Measurements from ENCODE around the gene RARS2.

RARS2 gene

DNA sequence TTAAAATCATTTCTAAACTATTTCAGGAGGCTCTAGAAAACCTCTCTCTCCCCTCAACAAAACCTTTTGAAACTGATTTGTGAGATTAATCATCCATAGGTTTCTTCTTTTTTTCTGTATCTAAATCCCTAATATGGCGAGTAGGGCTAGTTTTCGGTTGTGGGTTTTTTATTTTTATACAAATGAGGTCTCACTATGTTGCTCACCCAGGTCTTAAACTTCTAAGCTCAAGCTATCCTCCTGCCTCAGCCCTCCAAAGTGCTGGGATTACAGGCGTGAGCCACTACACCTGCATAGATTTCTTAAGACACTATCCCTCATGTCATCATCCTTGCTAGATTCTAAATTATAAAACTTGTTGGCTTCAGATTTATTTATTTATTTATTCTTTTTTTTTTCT, 44.1 kb upstream of the RARS2 start:
- Histone ChIP-seq H3K4me1 (ENCODE audit: control insufficient read depth in 2 of 2, insufficient read depth in 1 of 2, low read depth in 1 of 2, low read length in 2 of 2) (no peaks in the 10 kb centered on the region), H2BK5ac (ENCODE audit: low read length) (no peak overlapping the region), H2BK120ac (ENCODE audit: low read depth, low read length) (no peak overlapping the region), H3K36me3 (replicated peaks in 1 of 2; ENCODE audit: control insufficient read depth in 2 of 2, insufficient read depth in 2 of 2, low read length in 2 of 2) (peaks cover 5 to 85% of the 10 kb centered on the region in 2 donors), H3K9me3 (replicated peaks in 1 of 2; ENCODE audit: control insufficient read depth in 2 of 2, insufficient read depth in 1 of 2, low read depth in 1 of 2, low read length in 2 of 2) (no peaks in the 10 kb centered on the region), H4K91ac (ENCODE audit: low read depth, low read length, poor library complexity) (no peak overlapping the region), H3K4me3 (ENCODE audit: low read length in 2 of 2) (no peak overlapping the region), H3K14ac (ENCODE audit: low read length) (no peak overlapping the region), H2AFZ (ENCODE audit: low read length) (no peak overlapping the region), H2BK15ac (ENCODE audit: low read length) (no peak overlapping the region), H3K9ac (ENCODE audit: low read depth, low read length, poor library complexity) (no peak overlapping the region), H3K27ac (replicated peaks; ENCODE audit: low read length) (no peak overlapping the region), H3K79me1 (ENCODE audit: low read depth, low read length) (no peaks in the 10 kb centered on the region), H3K4me2 (ENCODE audit: insufficient read depth, low read length, poor library complexity, severe bottlenecking) (no peak overlapping the region), H4K8ac (ENCODE audit: low read depth, low read length) (no peak overlapping the region), H2BK12ac (ENCODE audit: low read length) (no peak overlapping the region), H3K23ac (ENCODE audit: low read depth, low read length, poor library complexity) (no peak overlapping the region), H3K18ac (ENCODE audit: low read length) (no peak overlapping the region), H2AK5ac (ENCODE audit: low read depth, low read length) (no peak overlapping the region), H3K27me3 (ENCODE audit: control insufficient read depth in 3 of 3, insufficient read depth in 3 of 3, low read depth in 1 of 3, low read length in 3 of 3) (no peaks in the 10 kb centered on the region), H3K4ac (ENCODE audit: low read length) (no peak overlapping the region)
- DNase-seq (ENCODE audit: low spot score), result no peak
- WGBS, 2 donors (ENCODE audit: extremely low coverage in 2 of 2, insufficient read length in 2 of 2, insufficient replicate concordance in 1 of 2), result no CpG with 5 or more reads among the region's 3 CpGs

DNA sequence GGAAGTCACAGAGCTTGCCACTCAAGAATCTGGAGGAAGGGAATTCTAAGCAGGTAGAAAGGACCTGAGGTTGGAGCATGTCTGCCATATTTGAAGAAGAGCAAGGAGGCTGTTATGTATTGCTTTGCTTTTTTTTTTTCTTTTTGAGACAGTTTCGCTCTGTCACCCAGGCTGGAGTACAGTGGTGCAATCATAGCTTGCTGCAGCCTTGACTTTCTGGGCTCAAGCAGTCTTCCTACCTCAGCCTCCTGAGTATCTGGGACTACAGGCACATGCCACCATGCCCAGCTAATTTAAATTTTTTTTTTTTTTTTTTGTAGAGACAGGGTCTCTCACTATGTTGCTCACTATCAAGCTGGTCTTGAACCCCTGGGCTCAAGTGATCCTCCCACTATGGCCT, 41.0 kb upstream of the RARS2 start:
- H2BK120ac ChIP-seq (ENCODE audit: low read depth, low read length), result no peak overlapping the region

DNA sequence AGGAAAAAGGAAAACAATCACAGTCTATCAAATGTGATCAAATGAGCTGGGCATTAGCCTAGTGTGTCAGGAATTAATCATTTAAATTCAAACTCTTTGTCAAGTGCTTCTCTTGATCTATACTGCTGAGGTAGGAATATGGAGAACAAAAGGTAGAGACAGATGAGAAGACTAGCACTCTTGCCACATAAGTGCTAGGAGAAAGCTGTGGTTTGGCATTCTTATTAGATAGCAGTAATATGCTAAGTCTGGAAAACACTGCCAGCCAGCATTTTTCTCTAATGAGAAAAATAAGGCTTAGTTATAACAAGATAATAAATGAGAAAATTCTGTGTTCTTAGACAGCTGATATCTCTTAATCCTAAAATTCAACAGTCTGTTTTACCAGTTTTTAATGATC, 39.1 kb upstream of the RARS2 start:
- Histone ChIP-seq H3K4ac (ENCODE audit: low read length) (no peak overlapping the region), H3K4me3 (ENCODE audit: low read length in 2 of 2) (no peak overlapping the region), H3K36me3 (replicated peaks in 1 of 2; ENCODE audit: control insufficient read depth in 2 of 2, insufficient read depth in 2 of 2, low read length in 2 of 2) (peaks cover 0 to 58% of the 10 kb centered on the region in 2 donors), H3K18ac (ENCODE audit: low read length) (no peak overlapping the region), H3K27me3 (ENCODE audit: control insufficient read depth in 3 of 3, insufficient read depth in 3 of 3, low read depth in 1 of 3, low read length in 3 of 3) (no peaks in the 10 kb centered on the region), H4K91ac (ENCODE audit: low read depth, low read length, poor library complexity) (no peak overlapping the region), H3K4me2 (ENCODE audit: insufficient read depth, low read length, poor library complexity, severe bottlenecking) (no peak overlapping the region), H2AFZ (ENCODE audit: low read length) (no peak overlapping the region), H3K27ac (replicated peaks; ENCODE audit: low read length) (no peak overlapping the region), H3K23ac (ENCODE audit: low read depth, low read length, poor library complexity) (no peak overlapping the region), H2BK120ac (ENCODE audit: low read depth, low read length) (no peak overlapping the region), H3K14ac (ENCODE audit: low read length) (no peak overlapping the region), H4K8ac (ENCODE audit: low read depth, low read length) (no peak overlapping the region), H2BK5ac (ENCODE audit: low read length) (no peak overlapping the region), H3K79me1 (ENCODE audit: low read depth, low read length) (no peaks in the 10 kb centered on the region), H2BK15ac (ENCODE audit: low read length) (no peak overlapping the region), H2BK12ac (ENCODE audit: low read length) (no peak overlapping the region), H3K4me1 (ENCODE audit: control insufficient read depth in 2 of 2, insufficient read depth in 1 of 2, low read depth in 1 of 2, low read length in 2 of 2) (peaks cover 0 to 4% of the 10 kb centered on the region in 2 donors), H3K9ac (ENCODE audit: low read depth, low read length, poor library complexity) (no peak overlapping the region), H3K9me3 (replicated peaks in 1 of 2; ENCODE audit: control insufficient read depth in 2 of 2, insufficient read depth in 1 of 2, low read depth in 1 of 2, low read length in 2 of 2) (no peaks in the 10 kb centered on the region), H2AK5ac (ENCODE audit: low read depth, low read length) (no peak overlapping the region)
- DNase-seq (ENCODE audit: low spot score), result no peak

More for the DNA sequence above, 41.0 kb upstream of the RARS2 start:
- no peak overlapping the region for H4K8ac ChIP-seq (ENCODE audit: low read depth, low read length)
- no peak overlapping the region for H2AK5ac ChIP-seq (ENCODE audit: low read depth, low read length)
- peaks cover 0 to 69% of the 10 kb centered on the region in 2 donors for H3K36me3 ChIP-seq (replicated peaks in 1 of 2; ENCODE audit: control insufficient read depth in 2 of 2, insufficient read depth in 2 of 2, low read length in 2 of 2)
- no peak overlapping the region for H2AFZ ChIP-seq (ENCODE audit: low read length)
- H3K14ac ChIP-seq (ENCODE audit: low read length), result no peak overlapping the region
- no peak overlapping the region for H3K4me2 ChIP-seq (ENCODE audit: insufficient read depth, low read length, poor library complexity, severe bottlenecking)
- H3K4me1 ChIP-seq (ENCODE audit: control insufficient read depth in 2 of 2, insufficient read depth in 1 of 2, low read depth in 1 of 2, low read length in 2 of 2), result peaks cover 0 to 4% of the 10 kb centered on the region in 2 donors
- no CpG with 5 or more reads among the region's 1 CpG for WGBS, 2 donors (ENCODE audit: extremely low coverage in 2 of 2, insufficient read length in 2 of 2, insufficient replicate concordance in 1 of 2)
- no peak overlapping the region for H2BK5ac ChIP-seq (ENCODE audit: low read length)
- no peak for DNase-seq (ENCODE audit: low spot score)
- no peaks in the 10 kb centered on the region for H3K27me3 ChIP-seq (ENCODE audit: control insufficient read depth in 3 of 3, insufficient read depth in 3 of 3, low read depth in 1 of 3, low read length in 3 of 3)
- H2BK15ac ChIP-seq (ENCODE audit: low read length), result no peak overlapping the region
- H3K4me3 ChIP-seq (ENCODE audit: low read length in 2 of 2), result no peak overlapping the region
- H3K9ac ChIP-seq (ENCODE audit: low read depth, low read length, poor library complexity), result no peak overlapping the region
- H3K27ac ChIP-seq (replicated peaks; ENCODE audit: low read length), result no peak overlapping the region
- no peak overlapping the region for H3K18ac ChIP-seq (ENCODE audit: low read length)
- H3K9me3 ChIP-seq (replicated peaks in 1 of 2; ENCODE audit: control insufficient read depth in 2 of 2, insufficient read depth in 1 of 2, low read depth in 1 of 2, low read length in 2 of 2), result no peaks in the 10 kb centered on the region
- H2BK12ac ChIP-seq (ENCODE audit: low read length), result no peak overlapping the region
- no peaks in the 10 kb centered on the region for H3K79me1 ChIP-seq (ENCODE audit: low read depth, low read length)
- H4K91ac ChIP-seq (ENCODE audit: low read depth, low read length, poor library complexity), result no peak overlapping the region
- H3K4ac ChIP-seq (ENCODE audit: low read length), result no peak overlapping the region
- no peak overlapping the region for H3K23ac ChIP-seq (ENCODE audit: low read depth, low read length, poor library complexity)

GRCh38 chr6:87628424-87628823, 38.6 kb upstream of the RARS2 start:
- H2AFZ ChIP-seq (ENCODE audit: low read length), result no peak overlapping the region
- H3K23ac ChIP-seq (ENCODE audit: low read depth, low read length, poor library complexity), result no peak overlapping the region
- H3K27me3 ChIP-seq (ENCODE audit: control insufficient read depth in 3 of 3, insufficient read depth in 3 of 3, low read depth in 1 of 3, low read length in 3 of 3), result no peaks in the 10 kb centered on the region
- no peaks in the 10 kb centered on the region for H3K79me1 ChIP-seq (ENCODE audit: low read depth, low read length)
- no peak overlapping the region for H2BK12ac ChIP-seq (ENCODE audit: low read length)
- H2BK120ac ChIP-seq (ENCODE audit: low read depth, low read length), result no peak overlapping the region
- H4K91ac ChIP-seq (ENCODE audit: low read depth, low read length, poor library complexity), result no peak overlapping the region
- no peak overlapping the region for H4K8ac ChIP-seq (ENCODE audit: low read depth, low read length)
- H3K27ac ChIP-seq (replicated peaks; ENCODE audit: low read length), result no peak overlapping the region
- no peak overlapping the region for H3K9ac ChIP-seq (ENCODE audit: low read depth, low read length, poor library complexity)
- H3K14ac ChIP-seq (ENCODE audit: low read length), result no peak overlapping the region
- H2BK5ac ChIP-seq (ENCODE audit: low read length), result no peak overlapping the region
- H3K4me3 ChIP-seq (ENCODE audit: low read length in 2 of 2), result no peak overlapping the region
- no peaks in the 10 kb centered on the region for H3K9me3 ChIP-seq (replicated peaks in 1 of 2; ENCODE audit: control insufficient read depth in 2 of 2, insufficient read depth in 1 of 2, low read depth in 1 of 2, low read length in 2 of 2)
- no peak overlapping the region for H3K4me2 ChIP-seq (ENCODE audit: insufficient read depth, low read length, poor library complexity, severe bottlenecking)
- H2BK15ac ChIP-seq (ENCODE audit: low read length), result no peak overlapping the region
- no peak for DNase-seq (ENCODE audit: low spot score)
- peaks cover 0 to 58% of the 10 kb centered on the region in 2 donors for H3K36me3 ChIP-seq (replicated peaks in 1 of 2; ENCODE audit: control insufficient read depth in 2 of 2, insufficient read depth in 2 of 2, low read length in 2 of 2)
- no CpG with 5 or more reads among the region's 2 CpGs for WGBS, 2 donors (ENCODE audit: extremely low coverage in 2 of 2, insufficient read length in 2 of 2, insufficient replicate concordance in 1 of 2)
- H3K4me1 ChIP-seq (ENCODE audit: control insufficient read depth in 2 of 2, insufficient read depth in 1 of 2, low read depth in 1 of 2, low read length in 2 of 2), result peaks cover 0 to 4% of the 10 kb centered on the region in 2 donors
- H3K18ac ChIP-seq (ENCODE audit: low read length), result no peak overlapping the region
- H3K4ac ChIP-seq (ENCODE audit: low read length), result no peak overlapping the region
- no peak overlapping the region for H2AK5ac ChIP-seq (ENCODE audit: low read depth, low read length)

Measured in neuronal stem cell (in vitro differentiated cells).